Stomach (tissue), 9 donors: Measurements from ENCODE around the gene CD53. TPM values are rescaled to one million over a fixed set of nuclear protein-coding genes. Genes with fewer than 3 reads are reported as not detected.

ENCODE experiments used
- DNase-seq, 2 donors: peaks; one replicate each; pipeline versions ENCODE4 v3.0.0 to v3.0.0-alpha.2; 2013 to 2019
- H3K27ac ChIP-seq, 5 donors: fragments of 200-600 bp in 4 of 5; sonication (generic) in 4 of 5; one replicate each; pipeline ENCODE4 v1.5.1; 2013 to 2019; ENCODE audit warnings: mild to moderate bottlenecking in 1 of 5, moderate library complexity in 1 of 5
- H3K27me3 ChIP-seq, 3 donors: fragments of 200-600 bp; sonication (generic); one replicate each; pipeline ENCODE4 v1.5.1; 2017 to 2019; ENCODE audit warnings: mixed run types in 1 of 3
- H3K36me3 ChIP-seq, 4 donors: fragments of 200-600 bp; sonication (generic); 1 replicate in 3 of 4; 2 replicates in 1 of 4; pipeline ENCODE4 v1.5.1; 2016 to 2019
- H3K4me1 ChIP-seq, 4 donors: fragments of 200-600 bp; sonication (generic); one replicate each; pipeline ENCODE4 v1.5.1; 2016 to 2019
- H3K4me3 ChIP-seq, 4 donors: fragments of 200-600 bp; sonication (generic) in 3 of 4; one replicate each; pipeline ENCODE4 v1.5.1; 2016 to 2019; ENCODE audit warnings: mild to moderate bottlenecking in 1 of 4
- H3K9me3 ChIP-seq, 4 donors: fragments of 200-600 bp; sonication (generic); one replicate each; pipeline ENCODE4 v1.5.1; 2016 to 2019
- EP300 ChIP-seq: sonication (generic); formaldehyde crosslinking; IDR thresholded peaks from one replicate; pipeline ENCODE4 v1.6.1; 2017; ENCODE audit warnings: antibody characterized with exemption
- POLR2A ChIP-seq, 4 donors: fragments of 450-650 bp; IDR thresholded peaks; one replicate each; pipeline ENCODE4 v1.6.1; 2016; ENCODE audit warnings: antibody characterized with exemption in 4 of 4, control low read depth in 2 of 4, mild to moderate bottlenecking in 1 of 4, moderate library complexity in 1 of 4
- POLR2AphosphoS5 ChIP-seq, 3 donors: sonication (generic); formaldehyde crosslinking; IDR thresholded peaks; one replicate each; pipeline ENCODE4 v1.6.1; 2016; ENCODE audit warnings: antibody characterized with exemption in 3 of 3
- WGBS, 5 donors: extraction: QIAGEN DNeasy Blood & Tissue Kit in 3 of 5; methylation state at CpG; one replicate each; pipeline versions ENCODE4 v1.1.5 to v1.1.7; 2013 to 2018; 5-methylcytosine and 5-hydroxymethylcytosine counted together
- intact Hi-C: fragments of 100-400 bp; cut with DNase I; formaldehyde crosslinking; loops from one replicate; pipeline ENCODE4 v1.15.1; 2023; ENCODE audit warnings: low total_unique reads
- polyA plus RNA-seq, 3 donors: library from polyadenylated mRNA; stranded (reverse); fragments of 200-250 nt; gene quantifications; one replicate each; pipeline ENCODE4 v1.2.3, GENCODE V29; 2013
- total RNA-seq, 5 donors: library from RNA; depleted of rRNA; stranded (reverse); fragments of >200 nt; gene quantifications; one replicate each; pipeline versions ENCODE4 v1.1.0 to v1.2.3, GENCODE V29; 2014 to 2016
- TF ChIP-seq, protein P1 (sequence below), 7 experiments: fragments of 450-650 bp in 4 of 7; fragments of 200-600 bp in 3 of 7; sonication (generic) in 3 of 7; IDR thresholded peaks; one replicate each; pipeline ENCODE4 v1.5.1; 2016 to 2019; ENCODE audit warnings: antibody characterized with exemption in 7 of 7, control low read depth in 2 of 7, mild to moderate bottlenecking in 1 of 7
- donor health status: healthy with polysubstance abuse.
- donor health status: Bipolar disorder and iron deficiency.
- donor health status: healthy.

CD53 gene
- total and polyA plus RNA-seq, 8 donors, result 3.1 to 70.6 (median 23.0) TPM; not detected in 1

DNA sequence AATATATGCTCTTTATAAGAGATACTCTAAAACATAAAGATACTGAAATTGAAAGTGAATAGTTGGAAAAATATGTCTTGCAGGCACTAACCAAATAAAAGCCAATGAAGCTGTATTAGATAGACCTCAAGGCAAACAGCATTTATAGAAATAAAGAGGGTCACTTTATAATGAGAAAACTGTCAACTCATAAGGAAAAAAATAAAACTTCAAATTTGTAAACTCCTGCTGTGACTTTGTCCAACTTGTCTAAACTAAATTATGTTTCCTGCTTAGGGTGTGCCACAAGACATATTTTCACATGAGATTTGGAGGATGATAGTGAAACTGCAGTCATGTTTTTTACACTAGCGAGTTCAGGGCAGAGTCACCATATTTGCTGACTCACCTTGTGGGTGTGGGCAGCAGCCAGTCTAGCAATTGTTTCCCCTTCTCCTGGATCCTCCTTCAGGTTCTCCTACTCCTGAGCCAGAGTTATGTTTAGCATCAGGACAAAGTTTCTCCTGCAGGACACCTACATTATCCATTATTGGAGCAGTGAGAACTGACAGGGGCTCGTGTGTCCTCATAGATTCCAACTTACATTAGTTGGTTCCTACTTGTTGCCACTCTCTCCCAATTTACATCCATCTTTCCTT, 43.8 kb downstream of the CD53 start:
- peak in 1 of 2 donors; percentile 24 for DNase-seq
- Histone ChIP-seq H3K4me1 (no peaks in the 10 kb centered on the region), H3K27me3 (no peaks in the 10 kb centered on the region), H3K4me3 (no peak overlapping the region), H3K36me3 (no peaks in the 10 kb centered on the region), H3K9me3 (peaks cover 0 to 17% (median 5%) of the 10 kb centered on the region in 4 donors), H3K27ac (no peak overlapping the region)
- WGBS, 5 donors, result 11 to 25% (median 19%) methylated on average over 2 of the region's 2 CpGs
- TF ChIP-seq EP300 (no peak), POLR2AphosphoS5 (IDR thresholded peaks at IDR 0.05) (peak in 1 of 3 donors; percentile 65), POLR2A (IDR thresholded peaks at IDR 0.05) (no peak)
- TF ChIP-seq, protein P1, sequence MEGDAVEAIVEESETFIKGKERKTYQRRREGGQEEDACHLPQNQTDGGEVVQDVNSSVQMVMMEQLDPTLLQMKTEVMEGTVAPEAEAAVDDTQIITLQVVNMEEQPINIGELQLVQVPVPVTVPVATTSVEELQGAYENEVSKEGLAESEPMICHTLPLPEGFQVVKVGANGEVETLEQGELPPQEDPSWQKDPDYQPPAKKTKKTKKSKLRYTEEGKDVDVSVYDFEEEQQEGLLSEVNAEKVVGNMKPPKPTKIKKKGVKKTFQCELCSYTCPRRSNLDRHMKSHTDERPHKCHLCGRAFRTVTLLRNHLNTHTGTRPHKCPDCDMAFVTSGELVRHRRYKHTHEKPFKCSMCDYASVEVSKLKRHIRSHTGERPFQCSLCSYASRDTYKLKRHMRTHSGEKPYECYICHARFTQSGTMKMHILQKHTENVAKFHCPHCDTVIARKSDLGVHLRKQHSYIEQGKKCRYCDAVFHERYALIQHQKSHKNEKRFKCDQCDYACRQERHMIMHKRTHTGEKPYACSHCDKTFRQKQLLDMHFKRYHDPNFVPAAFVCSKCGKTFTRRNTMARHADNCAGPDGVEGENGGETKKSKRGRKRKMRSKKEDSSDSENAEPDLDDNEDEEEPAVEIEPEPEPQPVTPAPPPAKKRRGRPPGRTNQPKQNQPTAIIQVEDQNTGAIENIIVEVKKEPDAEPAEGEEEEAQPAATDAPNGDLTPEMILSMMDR (IDR thresholded peaks at IDR 0.05), result no peak
- intact Hi-C loops, result no loop called here

GRCh38 chr1:110918016-110918415, 45.1 kb downstream of the CD53 start:
- WGBS, 5 donors, result 67 to 91% (median 71%) methylated on average over 1 of the region's 1 CpG
- no peaks in the 10 kb centered on the region for H3K36me3 ChIP-seq
- no peaks in the 10 kb centered on the region for H3K27me3 ChIP-seq
- no peaks in the 10 kb centered on the region for H3K4me1 ChIP-seq
- TF ChIP-seq, protein P1 (IDR thresholded peaks at IDR 0.05), result no peak
- TF ChIP-seq POLR2AphosphoS5 (IDR thresholded peaks at IDR 0.05) (no peak), POLR2A (IDR thresholded peaks at IDR 0.05) (no peak), EP300 (no peak)
- no peak overlapping the region for H3K4me3 ChIP-seq
- intact Hi-C loops, result no loop called here
- peaks cover 0 to 9% (median 4%) of the 10 kb centered on the region in 4 donors for H3K9me3 ChIP-seq
- H3K27ac ChIP-seq, result no peak overlapping the region
- no peak for DNase-seq

GRCh38 chr1:110921953-110922352, 49.0 kb downstream of the CD53 start:
- no peak for DNase-seq
- Histone ChIP-seq H3K9me3 (peaks cover 0 to 8% (median 3%) of the 10 kb centered on the region in 4 donors), H3K27ac (no peak overlapping the region), H3K36me3 (no peaks in the 10 kb centered on the region), H3K4me1 (no peaks in the 10 kb centered on the region), H3K4me3 (no peak overlapping the region), H3K27me3 (no peaks in the 10 kb centered on the region)
- TF ChIP-seq, protein P1 (IDR thresholded peaks at IDR 0.05), result no peak
- TF ChIP-seq EP300 (no peak), POLR2AphosphoS5 (IDR thresholded peaks at IDR 0.05) (no peak)
- WGBS, 5 donors, result 94 to 100% (median 97%) methylated on average over 1 of the region's 1 CpG
- intact Hi-C loops, result no loop called here

- H3K4me3 ChIP-seq, result no peak overlapping the region
- no peaks in the 10 kb centered on the region for H3K36me3 ChIP-seq
- intact Hi-C loops, result no loop called here
- H3K4me1 ChIP-seq, result no peaks in the 10 kb centered on the region
- TF ChIP-seq EP300, result no peak
- TF ChIP-seq POLR2A (IDR thresholded peaks at IDR 0.05), result no peak
- TF ChIP-seq POLR2AphosphoS5 (IDR thresholded peaks at IDR 0.05), result no peak
- TF ChIP-seq, protein P1 (IDR thresholded peaks at IDR 0.05), result no peak
- H3K27ac ChIP-seq, result no peak overlapping the region
- peaks cover 0 to 22% (median 12%) of the 10 kb centered on the region in 4 donors for H3K9me3 ChIP-seq
- 58 to 72% (median 71%) methylated on average over 2 of the region's 2 CpGs for WGBS, 5 donors
- DNase-seq, result no peak
- H3K27me3 ChIP-seq, result no peaks in the 10 kb centered on the region
Measured at GRCh38 chr1:110927484-110928075, 54.6 kb downstream of the CD53 start.
